HL-60 (cell line): ENCODE measurements around the gene HIF1A.

Experiments used
- POLR2AphosphoS5 ChIP-seq: IDR thresholded peaks from 2 replicates; pipeline ENCODE4 v1.6.1; 2012; ENCODE audit warnings: low read depth
- SPI1 ChIP-seq: IDR thresholded peaks from 2 replicates; pipeline ENCODE4 v1.6.1; 2012; ENCODE audit warnings: low read depth, mild to moderate bottlenecking, borderline replicate concordance
- TF ChIP-seq, protein P1 (sequence below): IDR thresholded peaks from one replicate; pipeline ENCODE4 v1.5.1; 2011; ENCODE audit warnings: low read length, control low read depth, inconsistent platforms; ENCODE audit not compliant: insufficient read depth
- TF ChIP-seq, protein P2 (sequence below): IDR thresholded peaks from 2 replicates; pipeline ENCODE4 v1.6.1; 2012; ENCODE audit warnings: low read depth; ENCODE audit not compliant: insufficient replicate concordance

DNA sequence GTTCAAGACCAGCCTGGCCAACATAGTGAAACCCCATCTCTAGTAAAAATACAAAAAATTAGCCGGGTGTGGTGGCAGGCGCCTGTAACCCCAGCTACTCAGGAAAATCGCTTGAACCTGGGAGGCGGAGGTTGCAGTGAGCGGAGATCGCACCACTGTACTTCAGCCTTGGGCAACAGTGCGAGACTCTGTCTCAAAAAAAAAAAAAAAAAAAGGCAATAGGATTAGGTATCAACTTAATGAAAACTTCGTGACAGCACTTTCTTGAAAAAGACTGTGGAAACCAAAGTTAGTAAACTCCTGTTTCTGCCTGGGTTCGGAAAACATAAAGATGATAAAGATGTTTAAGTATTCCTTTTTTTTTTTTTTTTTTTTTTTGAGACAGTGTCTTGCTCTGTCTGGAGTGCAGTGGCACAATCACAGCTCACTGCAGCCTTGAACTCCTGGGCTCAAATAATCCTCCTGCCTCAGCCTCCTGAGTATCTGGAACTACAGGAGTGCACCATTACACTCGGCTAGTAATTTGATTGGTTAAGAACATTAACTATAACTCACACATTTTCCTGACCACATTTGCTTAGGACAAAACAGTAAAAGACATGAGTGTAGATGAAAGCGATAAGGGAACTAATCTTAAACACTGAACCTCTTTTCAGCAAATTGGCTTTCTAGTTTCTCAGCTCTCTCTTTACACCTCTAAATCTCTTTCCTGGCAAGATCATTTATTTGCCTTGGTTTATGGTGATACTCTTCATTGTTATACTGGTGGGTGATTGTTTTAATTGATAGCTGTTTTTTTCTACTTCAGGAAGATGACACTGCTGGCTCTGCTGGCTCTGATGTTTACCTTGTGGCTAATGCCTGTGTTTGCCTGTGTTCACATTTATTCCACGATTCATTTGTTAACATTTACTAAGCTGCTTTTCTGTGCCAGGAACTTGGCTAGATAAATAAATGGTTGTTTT, 15.8 kb downstream of the HIF1A start:
- TF ChIP-seq, protein P1, sequence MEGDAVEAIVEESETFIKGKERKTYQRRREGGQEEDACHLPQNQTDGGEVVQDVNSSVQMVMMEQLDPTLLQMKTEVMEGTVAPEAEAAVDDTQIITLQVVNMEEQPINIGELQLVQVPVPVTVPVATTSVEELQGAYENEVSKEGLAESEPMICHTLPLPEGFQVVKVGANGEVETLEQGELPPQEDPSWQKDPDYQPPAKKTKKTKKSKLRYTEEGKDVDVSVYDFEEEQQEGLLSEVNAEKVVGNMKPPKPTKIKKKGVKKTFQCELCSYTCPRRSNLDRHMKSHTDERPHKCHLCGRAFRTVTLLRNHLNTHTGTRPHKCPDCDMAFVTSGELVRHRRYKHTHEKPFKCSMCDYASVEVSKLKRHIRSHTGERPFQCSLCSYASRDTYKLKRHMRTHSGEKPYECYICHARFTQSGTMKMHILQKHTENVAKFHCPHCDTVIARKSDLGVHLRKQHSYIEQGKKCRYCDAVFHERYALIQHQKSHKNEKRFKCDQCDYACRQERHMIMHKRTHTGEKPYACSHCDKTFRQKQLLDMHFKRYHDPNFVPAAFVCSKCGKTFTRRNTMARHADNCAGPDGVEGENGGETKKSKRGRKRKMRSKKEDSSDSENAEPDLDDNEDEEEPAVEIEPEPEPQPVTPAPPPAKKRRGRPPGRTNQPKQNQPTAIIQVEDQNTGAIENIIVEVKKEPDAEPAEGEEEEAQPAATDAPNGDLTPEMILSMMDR, result no peak
- TF ChIP-seq POLR2AphosphoS5, result no peak
- TF ChIP-seq, protein P2, sequence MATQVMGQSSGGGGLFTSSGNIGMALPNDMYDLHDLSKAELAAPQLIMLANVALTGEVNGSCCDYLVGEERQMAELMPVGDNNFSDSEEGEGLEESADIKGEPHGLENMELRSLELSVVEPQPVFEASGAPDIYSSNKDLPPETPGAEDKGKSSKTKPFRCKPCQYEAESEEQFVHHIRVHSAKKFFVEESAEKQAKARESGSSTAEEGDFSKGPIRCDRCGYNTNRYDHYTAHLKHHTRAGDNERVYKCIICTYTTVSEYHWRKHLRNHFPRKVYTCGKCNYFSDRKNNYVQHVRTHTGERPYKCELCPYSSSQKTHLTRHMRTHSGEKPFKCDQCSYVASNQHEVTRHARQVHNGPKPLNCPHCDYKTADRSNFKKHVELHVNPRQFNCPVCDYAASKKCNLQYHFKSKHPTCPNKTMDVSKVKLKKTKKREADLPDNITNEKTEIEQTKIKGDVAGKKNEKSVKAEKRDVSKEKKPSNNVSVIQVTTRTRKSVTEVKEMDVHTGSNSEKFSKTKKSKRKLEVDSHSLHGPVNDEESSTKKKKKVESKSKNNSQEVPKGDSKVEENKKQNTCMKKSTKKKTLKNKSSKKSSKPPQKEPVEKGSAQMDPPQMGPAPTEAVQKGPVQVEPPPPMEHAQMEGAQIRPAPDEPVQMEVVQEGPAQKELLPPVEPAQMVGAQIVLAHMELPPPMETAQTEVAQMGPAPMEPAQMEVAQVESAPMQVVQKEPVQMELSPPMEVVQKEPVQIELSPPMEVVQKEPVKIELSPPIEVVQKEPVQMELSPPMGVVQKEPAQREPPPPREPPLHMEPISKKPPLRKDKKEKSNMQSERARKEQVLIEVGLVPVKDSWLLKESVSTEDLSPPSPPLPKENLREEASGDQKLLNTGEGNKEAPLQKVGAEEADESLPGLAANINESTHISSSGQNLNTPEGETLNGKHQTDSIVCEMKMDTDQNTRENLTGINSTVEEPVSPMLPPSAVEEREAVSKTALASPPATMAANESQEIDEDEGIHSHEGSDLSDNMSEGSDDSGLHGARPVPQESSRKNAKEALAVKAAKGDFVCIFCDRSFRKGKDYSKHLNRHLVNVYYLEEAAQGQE, result no peak
- no peak for TF ChIP-seq SPI1
